SKM-1 (cell line): ENCODE data around the gene ZMYM3.
"Not testable (repeated sequence)": the region's sequence is repeated elsewhere in the genome, so short reads cannot be mapped to it uniquely, and the experiment has no call there.

ENCODE experiments used
- DNase-seq: peaks from one replicate; lab custom pipeline; 2025; ENCODE audit not compliant: unreplicated experiment; lab: John Stamatoyannopoulos, UW

ZMYM3 gene

DNA sequence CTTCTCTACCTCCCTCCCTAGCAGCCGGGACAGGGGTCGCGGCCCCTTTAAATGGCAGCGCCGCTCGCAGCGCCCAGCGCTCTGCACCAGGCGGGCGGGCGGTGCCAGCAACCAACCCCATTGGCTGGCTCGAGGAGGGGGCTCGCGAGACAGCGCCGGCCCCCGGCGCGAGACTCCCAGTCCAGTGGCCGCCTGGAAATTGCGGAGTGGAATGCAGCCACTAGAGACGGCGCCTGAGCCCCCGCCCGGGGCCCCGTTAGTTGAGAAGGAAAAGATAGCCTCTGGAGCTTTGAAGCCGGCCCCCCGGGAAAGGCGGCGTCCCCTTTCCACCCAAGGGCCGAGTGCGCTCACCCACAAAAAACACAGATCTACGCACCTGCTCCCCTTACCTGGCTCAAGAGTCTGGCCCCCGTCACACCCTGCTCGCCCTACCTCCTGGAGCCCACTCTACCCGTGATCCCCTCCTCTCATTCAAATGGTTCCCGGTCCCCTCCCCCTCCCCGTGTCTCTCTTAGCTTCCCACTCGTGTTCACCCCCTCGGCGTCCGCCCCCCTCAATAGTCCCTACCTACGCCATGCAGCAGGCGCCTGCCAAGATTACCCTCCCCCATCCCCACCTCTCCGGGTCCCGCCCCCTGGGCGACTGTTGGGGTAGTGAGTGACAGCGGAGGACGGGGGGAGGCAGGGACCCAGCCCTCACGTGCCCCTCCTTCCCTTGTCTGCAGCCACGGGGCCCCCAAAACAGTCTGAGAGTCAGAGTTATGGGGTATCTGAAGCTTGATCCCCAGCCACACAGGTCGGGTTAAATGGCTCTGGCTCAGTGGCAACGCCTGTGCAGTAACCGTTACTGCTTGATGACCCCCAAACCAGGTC, at the start of gene ZMYM3:
TSS of gene ZMYM3 (minus strand) at position 49 of the 872 bp plus-strand sequence. CDS start 885 bp downstream, outside the sequence.
- peak; percentile 39 for DNase-seq

GRCh38 chrX:71302461-71303213, 48.7 kb upstream of the ZMYM3 start:
- DNase-seq, result no peak

- peak; percentile 9 for DNase-seq
Observed at GRCh38 chrX:71301195-71301924, 47.4 kb upstream of the ZMYM3 start, which contains the start of gene ITGB1BP2. ITGB1BP2 (plus strand) TSS chrX:71301750; CDS start chrX:71301807, 57 bp downstream.

DNA sequence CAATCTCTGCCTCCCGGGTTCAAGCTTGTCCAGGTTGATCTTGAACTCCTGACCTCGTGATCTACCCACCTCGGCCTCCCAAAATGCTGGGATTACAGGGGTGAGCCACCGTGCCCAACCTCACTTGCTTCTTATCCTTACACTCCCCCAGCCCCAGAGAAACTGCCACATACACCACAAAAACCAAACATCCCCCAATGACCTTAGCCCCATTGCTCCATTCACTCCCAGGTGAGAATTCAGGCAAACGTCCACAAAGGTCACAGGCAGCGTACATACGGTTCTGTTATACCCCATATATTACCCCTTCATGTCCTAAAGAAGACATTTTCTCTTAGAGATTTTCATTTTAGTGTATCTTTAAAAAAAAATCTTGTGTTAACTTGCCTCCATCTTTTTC, 46.6 kb upstream of the ZMYM3 start:
- DNase-seq, result not testable (repeated sequence)

GRCh38 chrX:71300064-71300463, 46.1 kb upstream of the ZMYM3 start:
- not testable (repeated sequence) for DNase-seq

- DNase-seq, result no peak
Observed at GRCh38 chrX:71298119-71298518, 44.2 kb upstream of the ZMYM3 start.

DNA sequence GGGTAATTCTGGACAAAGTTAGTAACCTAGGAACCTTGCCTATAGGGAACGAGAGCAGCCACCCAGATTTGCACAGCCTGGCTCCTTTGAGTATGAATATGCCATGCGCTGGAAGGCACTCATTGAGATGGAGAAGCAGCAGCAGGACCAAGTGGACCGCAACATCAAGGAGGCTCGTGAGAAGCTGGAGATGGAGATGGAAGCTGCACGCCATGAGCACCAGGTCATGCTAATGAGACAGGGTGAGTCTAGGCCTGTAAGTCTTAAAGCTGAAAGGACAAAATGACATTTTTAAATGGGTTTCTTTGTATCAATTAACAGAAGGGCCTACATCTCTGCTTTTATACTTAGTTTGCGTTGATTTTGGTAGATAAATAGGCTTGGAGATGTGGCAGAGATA, 42.9 kb upstream of the ZMYM3 start:
- DNase-seq, result no peak

DNA sequence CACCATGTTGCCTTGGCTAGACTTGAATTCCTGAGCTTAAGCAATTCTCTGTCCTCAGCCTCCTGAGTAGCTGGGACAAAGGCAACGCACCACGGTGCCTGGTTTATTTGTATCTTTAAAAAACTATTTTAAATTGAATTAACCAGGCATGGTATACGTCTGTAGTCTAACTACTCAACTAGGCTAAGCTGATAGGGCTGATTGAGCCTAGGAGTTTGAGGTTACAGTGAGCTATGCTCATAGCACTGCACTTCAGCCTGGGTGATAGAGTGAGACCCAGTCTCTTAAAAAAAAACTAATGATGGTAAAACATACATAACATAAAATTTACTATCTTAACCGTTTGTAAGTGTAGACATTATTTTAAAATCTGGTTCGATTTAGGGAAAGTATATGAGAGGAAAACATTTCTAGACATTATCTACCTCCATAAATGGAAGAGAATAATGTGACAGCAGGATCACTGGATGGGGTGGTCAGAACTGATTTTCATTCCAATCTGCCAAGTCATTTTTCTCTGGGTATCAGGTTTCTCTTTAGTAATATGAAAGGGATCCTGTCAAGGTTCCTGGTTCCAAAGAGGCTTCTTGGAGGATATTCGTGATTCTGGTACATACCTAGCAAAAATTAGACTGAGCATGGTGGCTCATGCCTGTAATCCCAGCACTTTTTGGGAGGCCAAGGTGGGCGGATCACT, 38.9 kb upstream of the ZMYM3 start:
- DNase-seq, result no peak

GRCh38 chrX:71291381-71291780, 37.4 kb upstream of the ZMYM3 start:
- DNase-seq, result no peak

GRCh38 chrX:71285929-71286328, 32.0 kb upstream of the ZMYM3 start:
- DNase-seq, result no peak

- peak; percentile 81 for DNase-seq
Observed at GRCh38 chrX:71283403-71284143, 29.6 kb upstream of the ZMYM3 start, which contains the start of gene NONO. NONO (plus strand) TSS chrX:71283635; CDS start chrX:71290638, 7,003 bp downstream.

DNA sequence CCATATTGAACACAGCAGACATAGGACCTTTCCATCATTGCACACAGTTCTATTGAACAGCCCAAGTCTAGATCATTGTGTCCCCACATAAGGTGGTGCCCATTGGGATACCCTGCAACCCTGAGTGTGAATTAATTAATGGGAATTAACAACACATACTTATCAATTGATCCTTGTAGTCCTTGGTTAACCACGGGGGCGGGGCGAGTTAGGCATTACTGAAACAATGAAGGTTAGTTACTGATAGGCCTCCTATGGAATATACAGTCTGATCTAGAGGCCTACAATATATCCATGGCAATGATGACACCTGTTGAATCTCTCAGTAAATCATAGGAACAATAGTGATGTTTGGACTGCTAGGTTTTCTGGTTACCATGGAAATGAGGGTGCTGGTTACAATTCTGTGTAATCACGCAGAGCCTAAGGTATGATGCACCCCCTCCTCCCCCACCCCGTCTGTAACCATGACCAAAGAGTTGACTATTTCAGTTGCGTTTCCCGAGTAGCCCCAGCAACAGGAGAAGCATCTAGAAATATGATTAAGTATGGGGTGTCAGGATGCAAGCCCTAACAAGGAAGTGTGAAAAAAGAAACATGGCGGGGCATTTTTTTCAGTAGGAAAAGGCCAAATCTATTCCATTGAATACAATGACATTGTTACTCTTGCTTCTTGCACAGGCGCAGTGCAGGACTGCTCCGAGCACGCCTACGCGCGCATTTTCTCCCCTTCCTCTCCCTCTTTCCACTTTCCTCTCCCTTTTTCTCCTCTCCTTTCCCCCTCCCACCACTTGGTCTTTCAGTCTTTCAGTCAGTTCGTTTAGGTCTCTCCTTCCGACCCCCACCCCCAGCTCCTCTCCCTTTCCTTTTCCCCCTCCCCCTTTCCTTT, 28.8 kb upstream of the ZMYM3 start:
- DNase-seq, result no peak

GRCh38 chrX:71281300-71281699, 27.4 kb upstream of the ZMYM3 start:
- not testable (repeated sequence) for DNase-seq

- DNase-seq, result not testable (repeated sequence)
Observed at GRCh38 chrX:71272313-71272712, 18.4 kb upstream of the ZMYM3 start.

GRCh38 chrX:71269801-71270395, 16.0 kb upstream of the ZMYM3 start:
- DNase-seq, result no peak

DNA sequence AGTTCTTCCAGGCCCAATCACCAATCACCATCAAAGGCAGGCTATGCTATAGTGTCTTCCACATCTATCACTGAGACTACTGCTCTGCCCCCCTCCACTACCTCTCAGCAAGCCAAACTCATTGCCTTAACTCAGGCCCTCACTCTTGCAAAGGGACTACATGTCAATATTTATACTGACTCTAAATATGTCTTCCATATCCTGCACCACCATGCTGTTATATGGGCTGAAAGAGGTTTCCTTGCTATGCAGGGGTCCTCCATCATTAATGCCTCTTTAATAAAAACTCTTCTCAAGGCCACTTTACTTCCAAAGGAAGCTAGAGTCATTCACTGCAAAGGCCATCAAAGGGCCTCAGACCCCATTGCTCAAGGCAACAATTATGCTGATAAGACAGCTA, 14.7 kb upstream of the ZMYM3 start:
- not testable (repeated sequence) for DNase-seq

DNA sequence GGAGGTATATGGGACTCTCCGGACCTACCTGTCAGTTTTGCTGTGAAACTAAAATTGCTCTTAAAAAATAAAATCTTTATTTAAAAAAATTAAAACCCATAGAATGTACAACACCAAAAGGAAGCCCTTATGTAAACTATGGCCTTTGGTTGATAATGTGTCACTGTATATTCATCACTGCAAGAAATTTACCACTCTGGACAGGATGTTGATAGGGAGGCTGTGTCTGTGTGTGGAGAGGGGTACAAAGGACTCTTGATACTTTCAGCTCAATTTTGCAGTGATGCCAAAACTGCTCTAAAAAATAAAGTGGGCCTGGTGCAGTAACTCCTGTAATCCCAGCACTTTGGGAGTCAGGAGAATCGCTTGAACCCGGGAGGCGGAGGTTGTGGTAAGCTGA, 2.9 kb upstream of the ZMYM3 start:
- DNase-seq, result no peak

DNA sequence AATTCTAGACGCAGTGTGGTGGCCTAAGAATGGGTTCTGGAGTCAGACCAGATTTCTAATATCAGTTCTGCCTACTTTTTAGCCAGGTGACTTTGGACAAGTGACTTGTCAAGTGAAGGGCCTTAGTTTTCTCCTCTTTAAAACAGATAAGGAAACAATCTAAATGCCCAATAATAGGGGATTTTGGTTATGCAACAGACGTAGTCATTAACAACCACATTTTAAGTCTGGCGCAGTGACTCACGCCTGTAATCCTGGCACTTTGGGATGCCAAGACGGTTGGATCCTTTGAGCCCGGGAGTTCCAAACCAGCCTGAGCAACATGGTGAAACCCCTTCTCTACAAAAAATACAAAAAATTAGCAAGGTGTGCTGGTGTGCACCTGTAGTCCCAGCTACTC, 2.1 kb upstream of the ZMYM3 start:
- DNase-seq, result no peak
